Upper lobe of left lung (tissue), 6 donors: Measurements from ENCODE around the gene BLCAP. TPM values are rescaled to one million over a fixed set of nuclear protein-coding genes. Genes with fewer than 3 reads are reported as not detected.
A peak's percentile ranks its signal among the peaks of the same experiment; 100 is the strongest.

ENCODE experiments used
- ATAC-seq, 2 donors: fragments of 200-7000 bp; cut with Tn5 transposase; one replicate each; pipeline ENCODE4 v1.9.1; 2022; ENCODE audit warnings: mild to moderate bottlenecking in 2 of 2, moderate library complexity in 2 of 2; ENCODE audit not compliant: low FRiP score in 2 of 2
- DNase-seq, 2 donors: peaks; one replicate each; pipeline ENCODE4 v3.0.0-alpha.2; 2019 to 2020
- H3K27ac ChIP-seq, 4 donors: fragments of 200-600 bp; sonication (generic); one replicate each; pipeline ENCODE4 v1.5.1; 2016 to 2019
- H3K27me3 ChIP-seq, 4 donors: fragments of 200-600 bp; sonication (generic); one replicate each; pipeline ENCODE4 v1.5.1; 2017 to 2019
- H3K36me3 ChIP-seq, 4 donors: fragments of 200-600 bp; sonication (generic); one replicate each; pipeline ENCODE4 v1.5.1; 2016 to 2019
- H3K4me1 ChIP-seq, 4 donors: fragments of 200-600 bp; sonication (generic); one replicate each; pipeline ENCODE4 v1.5.1; 2018 to 2019
- H3K4me3 ChIP-seq, 4 donors: fragments of 200-600 bp; sonication (generic); one replicate each; pipeline ENCODE4 v1.5.1; 2017 to 2019; ENCODE audit warnings: mild to moderate bottlenecking in 2 of 4, moderate library complexity in 1 of 4
- H3K9me3 ChIP-seq, 4 donors: fragments of 200-600 bp; sonication (generic); one replicate each; pipeline ENCODE4 v1.5.1; 2018 to 2019
- CTCF ChIP-seq, 6 experiments: fragments of 450-650 bp in 4 of 6; fragments of 200-600 bp in 2 of 6; sonication (generic) in 2 of 6; IDR thresholded peaks; one replicate each; pipeline ENCODE4 v1.5.1; 2016 to 2019; ENCODE audit warnings: antibody characterized with exemption in 6 of 6
- EP300 ChIP-seq, 4 donors: sonication (generic); formaldehyde crosslinking; IDR thresholded peaks; one replicate each; pipeline ENCODE4 v1.5.1; 2017; ENCODE audit warnings: antibody characterized with exemption in 4 of 4, control low read depth in 2 of 4
- POLR2A ChIP-seq, 4 donors: fragments of 450-650 bp; IDR thresholded peaks; one replicate each; pipeline ENCODE4 v1.5.1; 2016 to 2017; ENCODE audit warnings: antibody characterized with exemption in 4 of 4, mild to moderate bottlenecking in 2 of 4
- POLR2AphosphoS5 ChIP-seq, 2 donors: sonication (generic); formaldehyde crosslinking; IDR thresholded peaks; one replicate each; pipeline ENCODE4 v1.5.1; 2017; ENCODE audit warnings: antibody characterized with exemption in 2 of 2
- WGBS, 2 donors: methylation state at CpG; one replicate each; pipeline ENCODE4 v1.1.5; 2017 to 2018; 5-methylcytosine and 5-hydroxymethylcytosine counted together
- total RNA-seq, 6 donors: library from RNA; depleted of rRNA in 4 of 6; stranded (reverse); fragments of >200 nt in 4 of 6; gene quantifications; one replicate each; pipeline versions ENCODE4 v1.1.0 to v1.2.1, GENCODE V29; 2016 to 2021
- donor health status: DM: no; HTN: no; CAD: no; lungs with moderate emphysema.
- donor health status: DM: no; HTN: yes; CAD: no; lungs with severe emphysema.

Gene BLCAP
- total RNA-seq, 6 donors from 2014 or later, result 53.4 to 79.6 (median 66.6) TPM

DNA sequence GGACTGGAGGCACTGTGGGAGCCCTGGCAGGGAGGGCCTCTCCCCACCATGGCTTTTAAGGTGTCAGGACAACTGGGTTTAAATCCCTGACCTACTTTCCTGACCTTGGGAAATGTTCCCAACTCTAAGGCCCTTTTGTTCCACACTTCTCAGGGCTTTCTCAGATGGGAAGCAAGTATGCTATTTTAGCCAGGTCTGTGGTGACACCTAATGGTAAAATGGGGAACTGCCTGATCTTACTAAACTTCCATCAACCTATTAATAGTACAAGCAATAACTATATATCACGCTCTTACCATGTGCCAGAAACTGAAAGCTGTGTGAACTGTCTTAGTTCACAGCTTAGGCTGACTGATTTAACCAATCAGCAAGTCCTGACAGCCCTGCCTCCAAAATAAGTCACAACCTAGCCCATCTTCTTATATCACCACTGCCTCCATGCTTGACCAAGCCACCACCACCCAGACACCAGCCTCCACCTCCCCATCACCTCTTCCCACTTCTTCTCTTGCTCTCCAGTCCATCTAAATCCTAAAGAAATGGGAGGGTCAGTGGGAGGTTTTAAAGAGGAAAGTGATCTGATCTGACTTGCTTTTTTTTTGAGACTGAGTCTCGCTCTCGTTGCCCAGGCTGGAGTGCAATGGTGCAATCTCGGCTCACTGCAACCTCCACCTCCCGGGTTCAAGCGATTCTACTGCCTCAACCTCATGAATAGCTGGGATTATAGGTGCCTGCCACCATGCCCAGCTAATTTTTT is 6.9 kb upstream of the BLCAP start:
- Histone ChIP-seq H3K36me3 (no peaks in the 10 kb centered on the region), H3K27me3 (no peaks in the 10 kb centered on the region), H3K9me3 (no peaks in the 10 kb centered on the region), H3K27ac (no peak overlapping the region), H3K4me1 (peaks cover 0 to 8% (median 0%) of the 10 kb centered on the region in 4 donors), H3K4me3 (no peak overlapping the region)
- peak in 1 of 2 donors; percentile 48 for DNase-seq
- TF ChIP-seq POLR2AphosphoS5 (IDR thresholded peaks at IDR 0.05), result no peak
- TF ChIP-seq CTCF (IDR thresholded peaks at IDR 0.05), result peak; percentile 77 to 94 (median 86)
- TF ChIP-seq POLR2A (IDR thresholded peaks at IDR 0.05), result no peak
- TF ChIP-seq EP300 (IDR thresholded peaks at IDR 0.05), result no peak
- peak; percentile 91 to 94 for ATAC-seq
- WGBS, 2 donors, result 66 to 71% methylated on average over 6 of the region's 6 CpGs

- WGBS, 2 donors, result 63 to 80% methylated on average over 2 of the region's 2 CpGs
Observed at GRCh38 chr20:37533154-37533715, 5.6 kb upstream of the BLCAP start.

DNA sequence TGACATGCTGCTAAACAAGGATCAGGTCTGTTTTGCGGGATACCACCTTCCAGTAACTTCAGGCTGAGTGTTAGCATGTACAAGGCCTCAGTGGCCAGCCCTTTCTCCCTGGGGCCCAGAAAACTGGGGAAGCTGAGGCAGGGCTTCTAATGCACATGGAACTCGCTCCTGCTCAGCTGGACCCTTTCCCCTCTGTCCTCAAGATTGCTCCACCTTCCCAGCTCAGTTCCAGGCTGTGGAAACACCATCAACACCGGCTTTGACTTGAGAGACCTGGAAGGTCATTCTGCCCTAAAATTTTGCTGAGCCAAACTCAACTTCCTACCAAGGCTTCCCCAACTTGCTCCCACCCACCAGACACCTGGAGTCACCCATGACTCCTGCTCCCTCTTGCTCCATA is 4.2 kb upstream of the BLCAP start:
- Histone ChIP-seq H3K9me3 (no peaks in the 10 kb centered on the region), H3K36me3 (no peaks in the 10 kb centered on the region), H3K4me3 (no peak overlapping the region), H3K27me3 (no peaks in the 10 kb centered on the region), H3K27ac (no peak overlapping the region), H3K4me1 (peaks cover 5 to 21% (median 7%) of the 10 kb centered on the region in 4 donors)
- WGBS, 2 donors, result 85 to 100% methylated on average over 2 to 3 of the region's 3 CpGs
- DNase-seq (peak in 1 of 2 donors; percentile 6), ATAC-seq (no peak)
- no peak for TF ChIP-seq EP300 (IDR thresholded peaks at IDR 0.05)
- TF ChIP-seq CTCF (IDR thresholded peaks at IDR 0.05), result no peak
- no peak for TF ChIP-seq POLR2A (IDR thresholded peaks at IDR 0.05)
- no peak for TF ChIP-seq POLR2AphosphoS5 (IDR thresholded peaks at IDR 0.05)

More at GRCh38 chr20:37533154-37533715, 5.6 kb upstream of the BLCAP start:
- H3K27me3 ChIP-seq, result no peaks in the 10 kb centered on the region
- H3K27ac ChIP-seq, result no peak overlapping the region
- no peak overlapping the region for H3K4me3 ChIP-seq
- TF ChIP-seq EP300 (IDR thresholded peaks at IDR 0.05) (no peak), POLR2A (IDR thresholded peaks at IDR 0.05) (no peak), CTCF (IDR thresholded peaks at IDR 0.05) (no peak), POLR2AphosphoS5 (IDR thresholded peaks at IDR 0.05) (no peak)
- ATAC-seq (no peak), DNase-seq (peak in 1 of 2 donors; percentile 0)
- H3K4me1 ChIP-seq, result peaks cover 5 to 16% (median 6%) of the 10 kb centered on the region in 4 donors
- H3K9me3 ChIP-seq, result no peaks in the 10 kb centered on the region
- H3K36me3 ChIP-seq, result no peaks in the 10 kb centered on the region

DNA sequence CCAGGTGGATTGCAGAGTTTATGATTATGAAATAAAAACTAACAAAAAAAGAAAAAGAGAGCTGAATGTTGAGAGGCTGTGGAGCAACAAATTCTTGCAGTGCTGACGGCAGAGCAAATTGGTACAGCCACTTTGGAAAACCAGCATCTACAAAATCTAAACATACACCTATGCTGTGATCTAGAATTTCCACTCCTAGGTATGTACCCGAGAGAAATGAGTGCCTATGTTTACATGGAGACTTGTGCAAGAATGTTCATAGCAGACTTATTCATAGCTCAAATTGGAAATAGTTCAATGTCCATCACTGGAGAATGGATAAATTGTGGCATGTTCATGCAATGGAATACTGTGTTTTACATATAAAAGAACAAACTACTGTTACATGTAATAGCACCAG is 3.0 kb upstream of the BLCAP start:
- no peak overlapping the region for H3K4me3 ChIP-seq
- H3K9me3 ChIP-seq, result no peaks in the 10 kb centered on the region
- no peak overlapping the region for H3K27ac ChIP-seq
- no peaks in the 10 kb centered on the region for H3K27me3 ChIP-seq
- DNase-seq, result no peak
- no peak for ATAC-seq
- WGBS, 2 donors, result 64 to 76% methylated on average over 2 of the region's 2 CpGs
- H3K36me3 ChIP-seq, result no peaks in the 10 kb centered on the region
- TF ChIP-seq EP300 (IDR thresholded peaks at IDR 0.05) (no peak), POLR2AphosphoS5 (IDR thresholded peaks at IDR 0.05) (no peak), POLR2A (IDR thresholded peaks at IDR 0.05) (no peak), CTCF (IDR thresholded peaks at IDR 0.05) (no peak)
- peaks cover 14 to 33% (median 16%) of the 10 kb centered on the region in 4 donors for H3K4me1 ChIP-seq
